ENCODE measurements around the gene ENKD1.

The ENKD1 gene

GRCh38 chr16:67708368-67708771 is 41.8 kb upstream of the ENKD1 start:
- TF ChIP-seq CTCF (conservative IDR thresholded peaks at IDR 0.05; ENCODE audit: low read depth) = no peak
- peak overlapping the region; percentile 26; the same call in 1 of the 2 replicates for H3K27ac ChIP-seq
- DNase-seq (ENCODE audit: low spot score) = no peak
- POLR2A ChIA-PET (ENCODE audit: low non-redundant PET) = no interaction called here
- CTCF ChIA-PET = interaction anchor here (1.4 kb wide), 1 partner anchor 108 kb away, joined by 3 read pairs; no protein-coding TSS in a partner anchor

GRCh38 chr16:67707790-67708189 is 41.2 kb upstream of the ENKD1 start:
- no peak for DNase-seq (ENCODE audit: low spot score)
- no peak for TF ChIP-seq CTCF (conservative IDR thresholded peaks at IDR 0.05; ENCODE audit: low read depth)
- no peak overlapping the region for H3K27ac ChIP-seq
- ChIA-PET POLR2A (ENCODE audit: low non-redundant PET) (no interaction called here), CTCF (interaction anchor here (1.4 kb wide), 1 partner anchor 108 kb away, joined by 3 read pairs; no protein-coding TSS in a partner anchor)

GRCh38 chr16:67707210-67707609 is 40.7 kb upstream of the ENKD1 start:
- no peak overlapping the region for H3K27ac ChIP-seq
- DNase-seq (ENCODE audit: low spot score) = no peak
- no peak for TF ChIP-seq CTCF (conservative IDR thresholded peaks at IDR 0.05; ENCODE audit: low read depth)
- ChIA-PET CTCF (no interaction called here), POLR2A (ENCODE audit: low non-redundant PET) (no interaction called here)

DNA sequence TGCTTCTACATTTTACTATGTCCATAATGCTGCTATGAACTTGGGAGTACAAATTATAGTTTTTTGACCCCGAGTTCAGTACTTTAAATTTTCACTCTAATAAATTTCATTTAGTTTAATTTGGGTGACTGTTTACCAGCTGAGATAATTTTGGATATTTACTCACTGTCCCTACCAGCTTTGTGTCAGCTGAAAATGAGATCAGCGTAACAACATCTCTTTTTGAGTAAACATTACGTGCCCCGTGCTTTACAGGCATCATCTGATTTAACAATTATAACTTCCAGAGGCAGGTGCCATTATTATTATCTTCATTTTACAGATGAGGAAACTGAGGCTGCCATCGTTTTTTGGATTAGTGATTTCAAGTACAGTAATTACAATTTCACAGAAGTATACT is 37.6 kb upstream of the ENKD1 start:
- TF ChIP-seq CTCF (conservative IDR thresholded peaks at IDR 0.05; ENCODE audit: low read depth) = no peak
- no peak for DNase-seq (ENCODE audit: low spot score)
- POLR2A ChIA-PET (ENCODE audit: low non-redundant PET) = no interaction called here
- H3K27ac ChIP-seq = no peak overlapping the region
- CTCF ChIA-PET = interaction anchor here (0.6 kb wide), 1 partner anchor 182 kb away, joined by 4 read pairs; no protein-coding TSS in a partner anchor

DNA sequence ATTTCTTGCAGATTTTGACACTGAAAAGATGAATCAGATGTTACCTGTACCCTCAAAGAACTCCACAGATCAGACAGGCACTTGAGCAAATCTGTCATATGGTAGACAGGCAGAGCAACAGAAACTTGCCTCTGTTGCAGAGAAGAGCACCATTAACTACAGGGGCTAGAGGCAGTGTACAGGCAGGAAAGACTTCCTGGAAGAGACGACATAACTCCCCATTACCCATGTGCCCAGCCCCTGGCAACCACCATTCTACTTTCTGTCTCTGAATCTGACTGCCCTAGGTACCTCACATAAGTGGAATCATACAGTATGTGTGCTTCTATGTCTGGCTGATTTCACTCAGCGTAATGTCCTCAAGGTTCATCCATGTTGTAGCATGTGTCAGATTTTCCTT is 37.1 kb upstream of the ENKD1 start:
- ChIA-PET POLR2A (ENCODE audit: low non-redundant PET) (no interaction called here), CTCF (no interaction called here)
- no peak overlapping the region for H3K27ac ChIP-seq
- DNase-seq (ENCODE audit: low spot score) = no peak
- TF ChIP-seq CTCF (conservative IDR thresholded peaks at IDR 0.05; ENCODE audit: low read depth) = no peak

GRCh38 chr16:67702130-67702529 is 35.6 kb upstream of the ENKD1 start:
- no peak overlapping the region for H3K27ac ChIP-seq
- TF ChIP-seq CTCF (conservative IDR thresholded peaks at IDR 0.05; ENCODE audit: low read depth) = no peak
- ChIA-PET CTCF (interaction anchor here (0.6 to 1.0 kb wide), 4 partner anchors 98 to 435 kb away, joined by 3 to 7 read pairs (median 5); no protein-coding TSS in a partner anchor), POLR2A (ENCODE audit: low non-redundant PET) (no interaction called here)
- no peak for DNase-seq (ENCODE audit: low spot score)

All from RWPE1 (cell line).